ENCODE data around the gene CACNA2D3.

CACNA2D3 gene

DNA sequence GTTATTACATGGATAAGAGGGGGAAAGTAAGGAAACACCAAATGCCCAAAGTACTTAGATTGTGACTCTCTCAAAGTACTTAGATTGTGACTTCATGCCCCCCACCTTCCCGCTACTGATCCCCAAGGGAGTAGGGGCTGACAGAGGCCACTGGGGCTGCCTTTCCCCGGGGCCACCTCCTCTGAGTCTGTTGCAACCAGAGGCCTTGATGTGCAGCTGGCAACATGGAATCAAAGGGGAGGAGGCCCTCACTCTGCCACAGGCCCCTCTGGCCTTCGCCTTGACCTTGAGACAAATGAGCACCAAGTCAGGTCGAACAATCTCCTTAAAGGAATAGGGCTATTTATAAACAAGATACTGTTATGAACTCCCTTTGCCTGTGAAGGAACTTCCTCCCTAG is 743.0 kb downstream of the CACNA2D3 start:
- TF ChIP-seq CTCF (conservative IDR thresholded peaks at IDR 0.05; ENCODE audit: low read length) = no peak
- DNase-seq (ENCODE audit: low read depth) = no peak
- no peak overlapping the region for H3K4me3 ChIP-seq (ENCODE audit: low read length)

GRCh38 chr3:54866251-54866650 is 743.9 kb downstream of the CACNA2D3 start:
- TF ChIP-seq CTCF (conservative IDR thresholded peaks at IDR 0.05; ENCODE audit: low read length) = no peak
- no peak for DNase-seq (ENCODE audit: low read depth)
- H3K4me3 ChIP-seq (ENCODE audit: low read length) = no peak overlapping the region

- DNase-seq (ENCODE audit: low read depth) = peak; percentile 98
- peak; percentile 80 for TF ChIP-seq CTCF (conservative IDR thresholded peaks at IDR 0.05; ENCODE audit: low read length)
- no peak overlapping the region for H3K4me3 ChIP-seq (ENCODE audit: low read length)
These were observed 748.1 kb downstream of the CACNA2D3 start for GRCh38 chr3:54870423-54870822.

GRCh38 chr3:54871867-54872266 is 749.5 kb downstream of the CACNA2D3 start:
- DNase-seq (ENCODE audit: low read depth) = no peak
- TF ChIP-seq CTCF (conservative IDR thresholded peaks at IDR 0.05; ENCODE audit: low read length) = no peak
- H3K4me3 ChIP-seq (ENCODE audit: low read length) = no peak overlapping the region

GRCh38 chr3:54873059-54874010 is 751.0 kb downstream of the CACNA2D3 start:
- H3K4me3 ChIP-seq (ENCODE audit: low read length) = no peak overlapping the region
- DNase-seq (ENCODE audit: low read depth) = no peak
- no peak for TF ChIP-seq CTCF (conservative IDR thresholded peaks at IDR 0.05; ENCODE audit: low read length)

- H3K4me3 ChIP-seq (ENCODE audit: low read length) = no peak overlapping the region
- no peak for TF ChIP-seq CTCF (conservative IDR thresholded peaks at IDR 0.05; ENCODE audit: low read length)
- DNase-seq (ENCODE audit: low read depth) = peak; percentile 41
These were observed 752.6 kb downstream of the CACNA2D3 start for GRCh38 chr3:54874816-54875556.
